CD14-positive monocyte (primary cell): ENCODE measurements around the gene FRAS1. TPM values are rescaled to one million over a fixed set of nuclear protein-coding genes. Genes with fewer than 3 reads are reported as not detected.

Experiments
- DNase-seq, 3 donors: peaks; one replicate each; pipeline ENCODE4 v3.0.0-alpha.2; 2011 to 2022
- H2AFZ ChIP-seq: 2 replicates; pipeline ENCODE4 v1.6.0; 2012; ENCODE audit warnings: mild to moderate bottlenecking, low read depth, low read length, inconsistent platforms; ENCODE audit not compliant: insufficient read depth, poor library complexity, severe bottlenecking
- H3K27ac ChIP-seq, 2 donors: 1 replicate in 1 of 2; 2 replicates in 1 of 2; pipeline ENCODE4 v1.5.1; 2012 to 2013; ENCODE audit warnings: low read length in 2 of 2, control low read depth in 1 of 2, inconsistent platforms in 1 of 2, low read depth in 1 of 2, mild to moderate bottlenecking in 1 of 2
- H3K27me3 ChIP-seq, 2 donors: one replicate each; pipeline versions ENCODE4 v1.6.0 to v1.6.1; 2011 to 2013; ENCODE audit warnings: low read length in 2 of 2; ENCODE audit not compliant: control insufficient read depth in 2 of 2, insufficient read depth in 2 of 2
- H3K36me3 ChIP-seq, 2 donors: replicated peaks in 1 of 2; 1 replicate in 1 of 2; 2 replicates in 1 of 2; pipeline versions ENCODE4 v1.5.1 to v1.6.1; 2012 to 2013; ENCODE audit warnings: low read length in 2 of 2, control low read depth in 1 of 2, inconsistent platforms in 1 of 2, mild to moderate bottlenecking in 1 of 2; ENCODE audit not compliant: insufficient read depth in 2 of 2, control insufficient read depth in 1 of 2
- H3K4me1 ChIP-seq, 2 donors: 1 replicate in 1 of 2; 2 replicates in 1 of 2; pipeline versions ENCODE4 v1.5.1 to v1.6.1; 2012 to 2013; ENCODE audit warnings: low read length in 2 of 2, control low read depth in 1 of 2, inconsistent platforms in 1 of 2, mild to moderate bottlenecking in 1 of 2, moderate library complexity in 1 of 2; ENCODE audit not compliant: insufficient read depth in 2 of 2, control insufficient read depth in 1 of 2
- H3K4me2 ChIP-seq: replicated peaks from 2 replicates; pipeline ENCODE3; 2012; ENCODE audit warnings: low read length, moderate library complexity, mild to moderate bottlenecking; ENCODE audit not compliant: poor library complexity, severe bottlenecking; ENCODE audit errors: extremely low read depth
- H3K4me3 ChIP-seq, 3 experiments: fragments of 200-600 bp in 1 of 3; sonication (generic) in 1 of 3; replicated peaks in 1 of 3; 1 replicate in 2 of 3; 2 replicates in 1 of 3; pipeline ENCODE4 v1.5.1; 2011 to 2013; ENCODE audit warnings: low read length in 3 of 3, mild to moderate bottlenecking in 3 of 3, control low read depth in 2 of 3, low read depth in 2 of 3, inconsistent platforms in 1 of 3, moderate library complexity in 1 of 3
- H3K79me2 ChIP-seq: 2 replicates; pipeline ENCODE4 v1.6.0; 2012; ENCODE audit warnings: mild to moderate bottlenecking, control low read depth, inconsistent platforms, low read length, moderate library complexity; ENCODE audit not compliant: insufficient read depth
- H3K9ac ChIP-seq: 2 replicates; pipeline ENCODE4 v1.6.0; 2017; ENCODE audit warnings: low read length, mild to moderate bottlenecking; ENCODE audit not compliant: insufficient read depth, poor library complexity, severe bottlenecking
- H3K9me3 ChIP-seq, 2 donors: replicated peaks in 1 of 2; 1 replicate in 1 of 2; 2 replicates in 1 of 2; pipeline versions ENCODE4 v1.5.1 to v1.6.1; 2012 to 2013; ENCODE audit warnings: low read length in 2 of 2, control low read depth in 1 of 2; ENCODE audit not compliant: control insufficient read depth in 1 of 2, insufficient read depth in 1 of 2
- H4K20me1 ChIP-seq: 2 replicates; pipeline ENCODE4 v1.6.0; 2012; ENCODE audit warnings: mild to moderate bottlenecking, low read length, control low read depth, moderate library complexity; ENCODE audit not compliant: insufficient read depth
- H3K27ac Mint-ChIP-seq, 7 donors: one replicate each; pipeline ENCODE4 v1.8.0; 2020; ENCODE audit warnings: mild to moderate bottlenecking in 7 of 7, mixed read lengths in 7 of 7, moderate library complexity in 6 of 7, inconsistent platforms in 2 of 7
- H3K27me3 Mint-ChIP-seq, 3 donors: one replicate each; pipeline ENCODE4 v1.8.0; 2021 to 2022; ENCODE audit warnings: low read depth in 3 of 3, mild to moderate bottlenecking in 3 of 3, mixed read lengths in 3 of 3, moderate library complexity in 3 of 3, inconsistent platforms in 1 of 3
- H3K36me3 Mint-ChIP-seq, 2 donors: one replicate each; pipeline ENCODE4 v1.8.0; 2020; ENCODE audit warnings: mixed read lengths in 2 of 2, inconsistent platforms in 1 of 2, mild to moderate bottlenecking in 1 of 2
- H3K4me1 Mint-ChIP-seq: one replicate; pipeline ENCODE4 v1.8.0; 2020; ENCODE audit warnings: mild to moderate bottlenecking, mixed read lengths
- H3K4me3 Mint-ChIP-seq, 2 donors: one replicate each; pipeline ENCODE4 v1.8.0; 2020; ENCODE audit warnings: mild to moderate bottlenecking in 2 of 2, mixed read lengths in 2 of 2, moderate library complexity in 1 of 2
- H3K9me3 Mint-ChIP-seq, 7 donors: one replicate each; pipeline ENCODE4 v1.8.0; 2020 to 2022; ENCODE audit warnings: mixed read lengths in 7 of 7, mild to moderate bottlenecking in 6 of 7, moderate library complexity in 6 of 7, inconsistent platforms in 2 of 7
- CTCF ChIP-seq: fragments of 200-600 bp; IDR thresholded peaks from one replicate; pipeline ENCODE4 v1.8.0; 2022; ENCODE audit warnings: antibody characterized with exemption, mild to moderate bottlenecking
- WGBS: methylation state at CpG from one replicate; pipeline ENCODE4 v1.1.5; 2013; ENCODE audit warnings: missing lambda C conversion rate; ENCODE audit not compliant: insufficient coverage; 5-methylcytosine and 5-hydroxymethylcytosine counted together
- intact Hi-C, 2 donors: fragments of 100-400 bp; cut with micrococcal nuclease; formaldehyde crosslinking; loops; one replicate each; pipeline versions ENCODE4 v1.15.0 to v1.15.1; 2023
- polyA plus RNA-seq, 3 donors: library from polyadenylated mRNA; depleted of rRNA in 1 of 3; unstranded in 2 of 3; stranded (reverse) in 1 of 3; fragments of 300-500 nt in 2 of 3; fragments of >200 nt in 1 of 3; fragmentation: Illumina TruSeq in 2 of 3; gene quantifications; 1 replicate in 2 of 3; 2 replicates in 1 of 3; pipeline ENCODE4 v1.2.3, GENCODE V29; 2012 to 2021

Gene FRAS1
- polyA plus RNA-seq, 3 donors, result not detected

- H3K27me3 Mint-ChIP-seq, result peaks cover 0 to 2% (median 0%) of the 10 kb centered on the region in 3 donors
- peaks cover 0 to 6% (median 0%) of the 10 kb centered on the region in 7 donors for H3K9me3 Mint-ChIP-seq
- no peaks in the 10 kb centered on the region for H3K9me3 ChIP-seq
- no peak overlapping the region for H3K4me2 ChIP-seq
- H3K4me3 Mint-ChIP-seq, result no peak overlapping the region
- TF ChIP-seq CTCF, result no peak
- H3K79me2 ChIP-seq, result no peaks in the 10 kb centered on the region
- DNase-seq, result no peak
- no peaks in the 10 kb centered on the region for H3K36me3 Mint-ChIP-seq
- H3K36me3 ChIP-seq, result no peaks in the 10 kb centered on the region
- H3K27me3 ChIP-seq, result no peaks in the 10 kb centered on the region
- H3K27ac Mint-ChIP-seq, result no peak overlapping the region
- no peaks in the 10 kb centered on the region for H3K4me1 ChIP-seq
- H3K4me1 Mint-ChIP-seq, result peaks cover 5% of the 10 kb centered on the region
- no peak overlapping the region for H3K9ac ChIP-seq
- no peak overlapping the region for H2AFZ ChIP-seq
- no peak overlapping the region for H3K27ac ChIP-seq
- WGBS, result 93% methylated on average over 4 of the region's 5 CpGs
- intact Hi-C loops, result no loop called here
- no peaks in the 10 kb centered on the region for H4K20me1 ChIP-seq
- H3K4me3 ChIP-seq, result no peak overlapping the region
Observed at GRCh38 chr4:78533854-78534253, 476.7 kb downstream of the FRAS1 start.

GRCh38 chr4:78534286-78534955 is 477.3 kb downstream of the FRAS1 start:
- Histone ChIP-seq H2AFZ (no peak overlapping the region), H3K4me3 (no peak overlapping the region), H3K27ac (no peak overlapping the region), H3K4me1 (no peaks in the 10 kb centered on the region), H3K79me2 (no peaks in the 10 kb centered on the region), H3K4me2 (no peak overlapping the region), H3K9ac (no peak overlapping the region), H3K36me3 (no peaks in the 10 kb centered on the region), H3K9me3 (no peaks in the 10 kb centered on the region), H3K27me3 (no peaks in the 10 kb centered on the region), H4K20me1 (no peaks in the 10 kb centered on the region)
- H3K36me3 Mint-ChIP-seq, result no peaks in the 10 kb centered on the region
- H3K4me3 Mint-ChIP-seq, result no peak overlapping the region
- H3K9me3 Mint-ChIP-seq, result peaks cover 0 to 6% (median 0%) of the 10 kb centered on the region in 7 donors
- H3K4me1 Mint-ChIP-seq, result peaks cover 5% of the 10 kb centered on the region
- no peak for TF ChIP-seq CTCF
- peaks cover 0 to 2% (median 0%) of the 10 kb centered on the region in 3 donors for H3K27me3 Mint-ChIP-seq
- no peak overlapping the region for H3K27ac Mint-ChIP-seq
- DNase-seq, result no peak
- intact Hi-C loops, result no loop called here
- WGBS, result 100% methylated on average over 2 of the region's 4 CpGs
